A673 (cell line): ENCODE data around the gene GLI3. TPM values are rescaled to one million over a fixed set of nuclear protein-coding genes. Genes with fewer than 3 reads are reported as not detected.

Experiments
- BruUV-seq: library from RNA; stranded (reverse); fragments of 400-500 nt; replicated peaks from 2 replicates; lab custom pipeline; 2021; lab: Mats Ljungman, UMichigan
- CTCF ChIA-PET: fragments of 300-600 bp; sonication (Branson Sonifier 250); formaldehyde crosslinking; loops from one replicate; lab custom pipeline; 2022; ENCODE audit warnings: antibody characterized with exemption; lab: Charles Lee
- POLR2A ChIA-PET: fragments of 300-600 bp; sonication (Branson Sonifier 250); formaldehyde crosslinking; loops from one replicate; lab custom pipeline; 2022; ENCODE audit warnings: antibody characterized with exemption; ENCODE audit not compliant: low non-redundant PET; lab: Charles Lee
- DNase-seq: peaks from one replicate; pipeline ENCODE4 v3.0.0-alpha.2; 2015; ENCODE audit warnings: low spot score
- H3K27ac ChIP-seq: fragments of 200-600 bp; sonication (generic); 2 replicates; pipeline ENCODE4 v1.5.1; 2016; ENCODE audit warnings: mixed run types, low read depth, mild to moderate bottlenecking, mixed read lengths, antibody characterized with exemption, low read length; ENCODE audit not compliant: poor library complexity, severe bottlenecking
- H3K27me3 ChIP-seq: fragments of 200-600 bp; sonication (generic); replicated peaks from 2 replicates; pipeline ENCODE4 v1.6.1; 2017; ENCODE audit warnings: mixed run types, low read depth, mild to moderate bottlenecking, mixed read lengths, antibody characterized with exemption, low read length; ENCODE audit not compliant: insufficient read depth, poor library complexity
- H3K36me3 ChIP-seq: fragments of 200-600 bp; sonication (generic); 2 replicates; pipeline ENCODE4 v1.6.1; 2016; ENCODE audit warnings: mixed run types, mild to moderate bottlenecking, mixed read lengths, antibody characterized with exemption, low read length; ENCODE audit not compliant: insufficient read depth, poor library complexity, severe bottlenecking
- H3K4me1 ChIP-seq: fragments of 200-600 bp; sonication (generic); 2 replicates; pipeline ENCODE4 v1.6.1; 2017; ENCODE audit warnings: mixed run types, mild to moderate bottlenecking, mixed read lengths, antibody characterized with exemption, low read length; ENCODE audit not compliant: insufficient read depth, poor library complexity, severe bottlenecking
- H3K4me3 ChIP-seq: fragments of 200-600 bp; sonication (generic); 2 replicates; pipeline ENCODE4 v1.5.1; 2016; ENCODE audit warnings: low read depth, mixed run types, mild to moderate bottlenecking, mixed read lengths, low read length; ENCODE audit not compliant: poor library complexity, severe bottlenecking
- H3K9me3 ChIP-seq: fragments of 200-600 bp; sonication (generic); 2 replicates; pipeline ENCODE4 v1.6.1; 2016; ENCODE audit warnings: mixed run types, low read depth, mild to moderate bottlenecking, mixed read lengths, antibody characterized with exemption, low read length; ENCODE audit not compliant: poor library complexity, severe bottlenecking
- CTCF ChIP-seq: fragments of 300-800, 200-600 bp; sonication (generic); conservative IDR thresholded peaks from 2 replicates; pipeline ENCODE4 v1.5.1; 2017; ENCODE audit warnings: low read depth, mild to moderate bottlenecking, antibody characterized with exemption, low read length, moderate library complexity, mixed read lengths
- EZH2 ChIP-seq: fragments of 200-600 bp; sonication (generic); IDR thresholded peaks from 2 replicates; pipeline ENCODE4 v1.6.1; 2017; ENCODE audit warnings: borderline replicate concordance, low read depth, mild to moderate bottlenecking, mixed read lengths, antibody characterized with exemption, low read length; ENCODE audit not compliant: poor library complexity, severe bottlenecking
- intact Hi-C: fragments of 100-400 bp; cut with micrococcal nuclease; formaldehyde crosslinking; loops from one replicate; pipeline ENCODE4 v1.10.0; 2022; ENCODE audit not compliant: unreplicated experiment
- total RNA-seq: library from RNA; stranded (reverse); gene quantifications from 2 replicates; pipeline ENCODE4 v1.2.3, GENCODE V29; 2021

GLI3 gene
- total RNA-seq, 1 experiment from 2014 or later: 52.6 TPM

DNA sequence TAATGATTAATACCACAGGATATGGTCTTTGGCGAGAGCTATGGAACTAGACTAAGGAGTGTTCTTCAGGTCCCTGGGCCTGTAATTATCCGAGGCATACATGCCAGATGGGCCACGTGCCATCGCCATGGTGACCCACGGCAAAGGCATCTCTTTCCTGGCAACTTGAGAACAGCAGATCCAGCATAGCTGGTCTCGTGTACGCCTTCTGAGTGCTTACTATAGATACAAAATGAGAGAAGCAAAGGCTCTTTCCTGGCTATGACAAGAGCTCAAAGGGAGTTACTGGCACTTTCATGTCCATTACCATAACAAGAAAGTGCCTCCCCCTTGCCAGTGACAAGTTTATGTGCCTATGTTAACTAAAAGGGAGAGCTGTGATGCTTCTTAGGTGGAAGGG is 26.0 kb upstream of the GLI3 start:
- CTCF ChIA-PET: no interaction called here
- Histone ChIP-seq H3K9me3 (no peaks in the 10 kb centered on the region), H3K27me3 (no peaks in the 10 kb centered on the region), H3K4me3 (no peak overlapping the region), H3K36me3 (no peaks in the 10 kb centered on the region), H3K4me1 (peaks cover 5% of the 10 kb centered on the region), H3K27ac (no peak overlapping the region)
- no TSS peak for BruUV-seq
- no peak for TF ChIP-seq CTCF
- TF ChIP-seq EZH2: no peak
- intact Hi-C loops: no loop called here
- POLR2A ChIA-PET: interaction anchor here (0.6 kb wide), 1 partner anchor 637 kb away, joined by 3 read pairs; no protein-coding TSS in a partner anchor
- peak; percentile 60 for DNase-seq

DNA sequence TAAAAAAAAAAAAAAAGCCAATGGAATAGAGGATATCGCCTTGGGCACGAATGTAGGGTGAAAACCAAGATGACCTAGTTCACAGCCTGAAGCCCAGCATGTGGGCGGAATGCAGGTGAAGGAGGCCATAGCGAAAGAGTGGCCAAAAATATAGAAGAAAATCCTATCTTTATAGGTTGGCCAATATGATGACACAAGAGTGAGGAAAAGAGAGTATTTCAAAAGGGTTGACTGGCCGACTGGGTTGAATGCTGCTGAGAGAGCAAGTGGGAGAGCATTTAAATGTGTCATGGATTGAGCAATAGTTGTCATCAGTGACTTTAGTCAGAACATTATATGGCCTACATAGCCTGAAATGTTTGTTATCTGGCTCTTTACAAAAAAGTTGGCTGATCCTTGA is 17.2 kb upstream of the GLI3 start:
- no peak for DNase-seq
- CTCF ChIA-PET: no interaction called here
- H3K4me1 ChIP-seq: no peaks in the 10 kb centered on the region
- intact Hi-C loops: no loop called here
- no peaks in the 10 kb centered on the region for H3K27me3 ChIP-seq
- no peak overlapping the region for H3K4me3 ChIP-seq
- no peaks in the 10 kb centered on the region for H3K36me3 ChIP-seq
- POLR2A ChIA-PET: no interaction called here
- BruUV-seq: no TSS peak
- TF ChIP-seq EZH2: no peak
- no peak overlapping the region for H3K27ac ChIP-seq
- H3K9me3 ChIP-seq: peaks cover 4% of the 10 kb centered on the region

- Histone ChIP-seq H3K27ac (no peak overlapping the region), H3K4me3 (no peak overlapping the region), H3K9me3 (peaks cover 4% of the 10 kb centered on the region), H3K27me3 (no peaks in the 10 kb centered on the region), H3K4me1 (no peaks in the 10 kb centered on the region), H3K36me3 (no peaks in the 10 kb centered on the region)
- TF ChIP-seq CTCF (no peak), EZH2 (no peak)
- ChIA-PET POLR2A (no interaction called here), CTCF (no interaction called here)
- intact Hi-C loops: no loop called here
- peak; percentile 76 for DNase-seq
- no TSS peak for BruUV-seq
Observed at GRCh38 chr7:42253316-42253715, 16.3 kb upstream of the GLI3 start.

- Histone ChIP-seq H3K4me1 (no peaks in the 10 kb centered on the region), H3K9me3 (peaks cover 4% of the 10 kb centered on the region), H3K4me3 (no peak overlapping the region), H3K36me3 (no peaks in the 10 kb centered on the region), H3K27ac (no peak overlapping the region), H3K27me3 (no peaks in the 10 kb centered on the region)
- intact Hi-C loops: no loop called here
- ChIA-PET CTCF (no interaction called here), POLR2A (no interaction called here)
- TF ChIP-seq EZH2 (no peak), CTCF (no peak)
- DNase-seq: no peak
- no TSS peak for BruUV-seq
Observed at GRCh38 chr7:42250411-42250810, 13.4 kb upstream of the GLI3 start.
